Activated T-cell treated with anti-CD3 and anti-CD28 coated beads for 48 hours (primary cell): ENCODE results near the gene IGFBP2.

Experiments
- DNase-seq: peaks from one replicate; pipeline ENCODE4 v3.0.0-alpha.2; 2020; ENCODE audit warnings: low read depth

IGFBP2 gene

GRCh38 chr2:216683846-216684245 lies 50.6 kb downstream of the IGFBP2 start:
- DNase-seq = no peak

DNA sequence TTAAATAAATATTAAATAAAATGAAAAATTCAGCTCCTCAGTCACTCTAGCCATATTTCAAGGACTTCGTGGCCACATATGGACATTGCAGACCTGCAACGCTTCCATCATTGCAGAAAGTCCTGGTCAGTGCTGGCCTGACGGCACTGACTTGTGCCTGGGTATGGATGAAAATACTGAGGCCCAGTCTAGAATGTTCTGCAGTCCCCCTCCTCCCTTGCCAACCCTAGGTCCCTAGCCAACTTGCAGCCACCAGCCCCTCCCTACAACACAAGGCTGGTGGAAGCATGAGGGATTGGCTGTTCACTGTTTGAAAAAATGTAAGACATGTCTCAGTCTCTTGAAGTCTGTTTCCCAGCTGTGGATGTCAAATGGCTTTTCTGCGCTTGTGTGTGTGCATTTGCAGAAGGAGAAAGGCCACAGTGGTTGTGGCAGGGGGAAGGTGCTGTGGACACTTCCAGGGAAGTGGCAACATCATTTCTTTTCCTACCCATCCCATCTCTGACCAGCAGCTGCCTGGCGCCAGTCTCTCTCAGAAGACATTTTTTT lies 52.2 kb downstream of the IGFBP2 start:
- DNase-seq = no peak

DNA sequence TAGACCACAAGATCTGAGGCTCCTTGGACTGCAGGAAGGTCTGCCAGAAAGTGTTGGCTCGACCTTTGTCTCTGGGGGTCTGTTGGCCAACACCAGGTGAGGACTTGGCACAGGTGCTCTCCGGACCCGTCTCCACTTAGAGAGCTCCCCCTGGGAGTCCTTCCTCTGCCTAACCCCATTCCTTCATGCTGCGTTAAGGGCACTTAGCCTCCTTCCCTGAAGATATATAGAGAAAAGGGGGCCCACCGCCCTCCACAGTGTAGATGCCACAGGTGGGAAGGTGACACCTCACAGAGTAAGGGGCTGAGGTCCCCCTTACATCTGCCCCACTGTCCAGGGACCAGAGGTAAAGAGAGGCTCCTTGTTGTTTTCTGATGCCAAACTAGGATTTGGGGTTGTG lies 53.9 kb downstream of the IGFBP2 start:
- no peak for DNase-seq

DNA sequence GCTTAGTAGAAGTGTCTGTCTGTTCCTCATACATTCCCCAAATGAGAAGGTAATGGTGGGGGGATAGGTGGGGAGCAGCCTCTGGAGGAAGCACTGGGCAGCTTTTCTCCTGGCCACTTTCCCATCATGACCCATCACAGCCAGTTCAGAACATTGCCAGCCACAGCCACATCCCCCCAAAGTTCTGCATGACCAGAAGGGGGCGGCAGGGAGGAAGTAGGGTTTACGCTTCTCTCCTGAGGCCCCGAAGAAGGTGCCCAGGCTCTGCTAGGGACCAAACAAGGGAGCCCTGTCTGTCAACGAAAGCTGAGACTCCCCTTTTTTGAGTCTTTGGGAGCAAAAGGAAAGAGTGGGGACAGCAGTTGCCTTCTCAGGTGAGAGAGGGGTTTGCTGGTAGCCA lies 54.4 kb downstream of the IGFBP2 start:
- DNase-seq = peak; percentile 20

DNA sequence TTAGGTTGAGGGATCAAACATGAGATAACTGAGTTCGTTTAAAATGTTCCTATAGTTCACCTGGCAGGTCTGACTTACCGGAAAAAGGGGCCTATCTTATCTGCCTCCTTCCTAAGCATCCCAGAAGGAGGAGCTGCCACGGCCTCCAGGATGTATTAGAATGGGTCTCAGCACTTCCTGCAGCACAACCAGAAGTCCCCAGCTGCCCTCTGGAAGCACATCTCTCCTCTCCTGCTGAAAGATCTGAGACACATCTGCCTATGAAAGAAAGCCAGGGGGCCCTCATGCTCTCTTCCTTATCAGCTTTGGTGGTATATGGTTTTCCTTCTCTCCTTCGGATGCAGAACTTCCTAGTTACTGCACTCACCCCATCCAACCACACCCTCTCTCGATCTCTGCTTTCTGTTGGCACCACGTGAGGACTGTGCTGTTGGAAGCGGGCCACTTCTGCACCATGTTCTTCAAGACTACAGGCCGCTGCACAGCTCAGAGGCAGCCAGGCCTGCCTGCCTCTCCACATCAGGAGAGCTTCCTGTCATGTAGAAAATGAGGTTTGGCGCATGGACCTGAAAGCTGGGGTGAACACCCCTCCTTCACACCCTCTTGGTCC lies 55.6 kb downstream of the IGFBP2 start:
- DNase-seq = no peak

DNA sequence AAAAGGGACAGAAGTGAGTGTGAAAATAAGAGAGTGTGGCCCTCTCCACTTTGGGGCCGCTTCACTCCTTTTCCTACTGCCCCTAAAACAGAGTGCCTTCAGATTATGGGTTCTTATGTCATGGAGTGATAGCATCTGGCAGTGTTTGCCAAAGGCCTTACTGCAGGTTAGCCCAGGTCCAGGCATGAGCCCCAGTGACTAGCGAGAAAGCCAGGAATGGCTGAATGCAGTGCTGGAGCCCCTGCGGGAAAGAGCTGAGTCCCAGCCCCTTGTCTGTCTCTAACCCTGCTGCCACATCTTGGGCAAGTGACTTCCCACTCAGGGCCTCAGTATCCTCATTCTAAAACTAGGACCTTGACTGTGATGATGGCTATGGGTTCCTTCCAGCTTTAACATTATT lies 56.2 kb downstream of the IGFBP2 start:
- DNase-seq = no peak

DNA sequence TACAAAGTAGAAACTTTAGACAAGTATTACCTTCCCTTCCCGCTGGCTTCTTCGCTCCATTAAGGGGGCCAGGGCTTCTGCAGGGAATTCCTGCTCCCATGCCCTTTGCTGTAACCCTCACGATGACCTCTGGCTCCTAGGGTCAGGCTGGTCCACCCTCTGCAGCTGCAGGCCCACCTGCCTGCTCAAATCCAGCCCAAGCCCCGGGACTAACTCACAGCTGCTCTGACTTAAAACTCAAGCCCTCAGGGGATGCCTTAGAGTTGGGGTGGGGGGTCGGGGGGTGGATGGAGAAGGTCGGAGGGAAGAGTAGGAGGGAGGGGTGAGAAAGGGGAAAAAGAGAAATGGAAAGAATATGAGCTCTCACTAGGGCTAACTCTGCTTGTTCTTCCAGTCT lies 57.2 kb downstream of the IGFBP2 start:
- no peak for DNase-seq

GRCh38 chr2:216690853-216691741 lies 57.9 kb downstream of the IGFBP2 start:
- no peak for DNase-seq

GRCh38 chr2:216692636-216693413 lies 59.6 kb downstream of the IGFBP2 start:
- DNase-seq = peak; percentile 72

DNA sequence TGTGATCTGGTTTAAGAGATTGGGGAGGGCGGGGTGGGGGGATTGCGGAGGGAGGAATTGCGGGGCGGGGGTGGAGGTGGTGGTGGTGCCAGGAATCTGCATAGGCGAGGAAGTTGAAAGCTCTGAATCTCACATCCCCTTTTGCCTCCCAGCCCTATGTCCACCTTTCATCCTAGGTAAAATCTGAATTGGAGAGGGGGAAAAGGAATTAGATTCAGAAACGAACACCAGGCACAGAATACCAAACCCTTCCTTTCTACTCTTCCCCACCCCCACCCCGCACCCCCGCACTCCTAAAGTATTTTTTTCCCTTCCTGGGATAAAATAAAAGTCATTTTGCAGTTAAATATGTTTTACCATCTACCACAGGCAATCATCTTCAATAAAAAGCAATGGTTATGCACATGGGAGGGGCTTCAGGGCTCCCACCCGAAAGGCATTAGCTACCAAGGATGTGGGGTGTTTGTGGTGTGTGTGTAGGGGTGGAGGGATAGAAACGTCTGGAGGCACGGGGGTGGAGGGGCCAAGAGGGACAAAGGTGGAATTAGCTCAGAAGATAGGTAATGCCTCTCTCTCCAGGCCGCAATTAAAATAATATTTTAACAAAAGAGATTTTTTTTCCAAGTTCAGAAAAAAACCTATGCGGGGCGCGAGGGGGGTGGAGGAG lies 60.3 kb downstream of the IGFBP2 start:
- DNase-seq = no peak

- peak; percentile 43 for DNase-seq
Observed at GRCh38 chr2:216694082-216694825, 61.0 kb downstream of the IGFBP2 start.

DNA sequence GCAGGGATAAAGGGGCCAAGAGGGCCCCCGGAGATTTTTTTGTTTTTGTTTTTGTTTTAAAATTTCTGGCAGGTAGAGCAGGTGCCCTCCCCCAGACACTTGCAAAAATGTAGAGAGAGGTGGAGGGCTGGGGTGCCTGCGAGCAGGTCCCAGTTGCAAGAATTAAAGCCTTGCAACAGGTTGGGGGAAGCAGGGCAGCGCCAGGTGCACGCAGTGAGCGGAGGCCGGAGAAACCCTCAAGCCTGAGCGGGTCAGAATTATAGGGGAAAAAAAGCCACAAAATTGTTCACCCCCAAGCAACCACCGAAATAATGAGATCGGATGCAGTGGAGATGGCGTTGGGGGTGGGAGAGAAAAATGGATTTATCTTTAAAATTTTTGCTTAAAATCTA lies 61.6 kb downstream of the IGFBP2 start:
- no peak for DNase-seq

GRCh38 chr2:216695401-216695821 lies 62.2 kb downstream of the IGFBP2 start, which contains the start of gene IGFBP5:
IGFBP5 (minus strand) TSS chr2:216695549; CDS start chr2:216694775, 774 bp downstream.
- no peak for DNase-seq

DNA sequence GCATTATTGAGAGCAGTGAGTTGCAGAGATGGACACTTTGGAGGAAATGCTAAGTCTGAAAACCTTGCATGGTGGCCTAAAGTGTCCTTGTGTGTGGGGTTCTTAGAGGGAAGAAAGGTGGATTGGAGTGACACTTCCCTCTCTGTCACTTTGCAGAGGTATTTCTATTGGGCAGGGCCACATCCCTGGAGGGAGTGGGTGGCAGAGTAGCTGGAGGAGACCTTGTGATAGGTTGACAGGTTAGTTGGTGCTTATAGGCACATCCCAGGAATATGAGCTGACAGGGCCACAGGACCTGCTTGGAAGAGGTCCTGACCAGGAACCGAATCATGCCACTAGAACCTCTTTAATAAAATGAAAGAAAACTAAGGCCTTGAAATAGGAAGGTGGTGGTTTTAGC lies 63.1 kb downstream of the IGFBP2 start:
- DNase-seq = no peak

GRCh38 chr2:216696751-216697560 lies 63.7 kb downstream of the IGFBP2 start:
- DNase-seq = no peak

DNA sequence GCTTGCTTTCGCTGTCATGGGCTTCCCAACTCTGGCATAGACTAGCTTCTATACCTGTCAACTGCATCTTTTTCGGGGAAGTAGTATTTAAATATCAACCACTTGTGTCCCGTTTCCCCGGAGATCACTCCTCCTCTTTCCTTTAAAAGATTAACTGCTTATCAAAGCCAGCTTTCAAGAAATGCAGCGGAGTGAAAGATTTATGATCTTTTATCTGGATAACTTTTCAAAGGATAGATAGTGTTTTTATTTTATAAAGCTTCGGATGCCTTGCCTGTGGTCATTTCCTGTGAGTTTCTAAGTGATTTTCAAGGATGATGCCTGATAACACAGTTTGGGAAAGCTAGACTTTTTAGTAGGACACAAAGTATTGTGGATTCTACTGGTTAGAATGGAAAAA lies 65.1 kb downstream of the IGFBP2 start:
- DNase-seq = no peak

DNA sequence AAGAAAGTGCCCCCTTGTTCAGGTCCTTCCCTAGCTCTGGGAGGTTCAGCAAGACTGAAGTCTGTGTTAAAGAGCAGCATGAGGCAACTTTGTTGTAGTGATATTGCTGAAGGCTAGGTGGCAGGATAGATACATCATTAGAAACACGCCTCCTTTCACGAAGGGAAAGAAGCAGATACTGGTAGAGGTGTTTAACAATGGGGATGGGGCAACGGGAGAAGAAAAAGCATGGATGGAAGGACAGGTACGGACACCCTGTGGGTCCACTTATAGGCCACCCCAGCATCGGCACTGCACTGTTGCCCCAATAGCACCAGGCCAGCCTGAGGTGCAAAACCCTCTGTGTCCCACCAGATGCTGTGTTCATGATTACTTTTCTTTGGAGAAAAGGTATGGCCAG lies 65.7 kb downstream of the IGFBP2 start:
- no peak for DNase-seq

DNA sequence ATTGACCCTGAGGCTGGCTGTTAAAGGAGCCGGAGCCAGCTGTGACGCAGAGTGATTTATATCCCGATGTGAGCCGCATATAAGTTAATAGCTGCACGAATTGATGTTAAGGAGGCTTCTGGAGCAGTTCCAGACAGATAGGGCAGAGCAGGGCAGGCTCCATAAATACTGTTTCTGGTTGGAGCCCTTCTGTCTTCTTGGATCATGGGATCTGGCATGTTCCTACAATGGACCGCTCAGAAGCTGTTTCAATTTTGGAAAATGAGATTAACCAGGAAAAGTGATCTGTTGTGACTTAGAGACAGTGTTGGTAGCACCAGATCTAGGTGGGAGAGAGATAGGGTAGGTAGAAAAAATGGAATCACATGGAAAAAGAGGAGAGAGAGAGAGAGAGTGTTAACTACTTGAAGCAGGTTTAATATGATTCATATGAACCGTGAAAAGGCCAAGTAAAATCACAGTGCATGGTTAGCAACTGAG lies 66.9 kb downstream of the IGFBP2 start:
- DNase-seq = no peak

DNA sequence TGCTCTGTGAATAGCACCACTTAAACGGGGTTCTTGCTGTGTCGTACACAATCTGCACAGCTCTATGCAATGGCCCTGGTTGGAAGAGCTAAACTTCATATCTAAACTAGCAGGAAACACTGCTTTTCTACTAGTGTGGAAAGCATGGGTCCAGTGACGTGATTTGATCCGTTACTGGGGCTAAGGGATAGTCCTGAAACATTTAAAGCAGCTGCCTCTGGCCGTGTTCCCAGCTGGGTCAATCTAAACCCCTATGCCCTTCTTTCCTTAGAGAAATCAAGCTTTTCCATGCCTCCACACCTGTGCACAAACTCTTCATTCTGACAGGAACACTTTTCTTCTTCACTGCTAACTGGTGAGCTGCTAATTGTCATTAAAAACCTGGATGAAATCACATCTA lies 67.6 kb downstream of the IGFBP2 start:
- DNase-seq = no peak

- no peak for DNase-seq
Observed at GRCh38 chr2:216701544-216701943, 68.3 kb downstream of the IGFBP2 start.
